Measurements from ENCODE around the gene OLIG2. TPM values are rescaled to one million over a fixed set of nuclear protein-coding genes. Genes with fewer than 3 reads are reported as not detected.

Gene OLIG2
- total and polyA plus RNA-seq, 2 of the 13 experiments (the other 11 are each of a cell fraction or from before 2014, with no cell fraction given), result not detected

- peaks cover 5% of the 10 kb centered on the region; the same call in 1 of the 2 replicates for H3K9me3 ChIP-seq (ENCODE audit: low read length)
- no peaks in the 10 kb centered on the region for H3K4me1 ChIP-seq (ENCODE audit: insufficient read depth, low read length)
- no peak overlapping the region for H3K9ac ChIP-seq (ENCODE audit: insufficient read depth, low read depth, low read length)
- in situ Hi-C loops (cut with HindIII; ENCODE audit: extremely low pct_ligation_motif_present, low pct_unique_long_range_greater_than_20kb), result no loop called here
- no peak overlapping the region for H2AFZ ChIP-seq (ENCODE audit: low read length)
- no peak for TF ChIP-seq NAIF1 (CRISPR knock-in tag; IDR thresholded peaks at IDR 0.05; ENCODE audit: borderline replicate concordance)
- no peaks in the 10 kb centered on the region for H3K36me3 ChIP-seq (replicated peaks in 1 of 2; ENCODE audit: control insufficient read depth in 1 of 2, insufficient read depth in 2 of 2, low read length in 2 of 2)
- no peak overlapping the region for H3K4me3 ChIP-seq (replicated peaks in 1 of 3; ENCODE audit: insufficient read depth in 1 of 3, low read depth in 2 of 3, low read length in 3 of 3)
- POLR2A ChIA-PET, result no interaction called here
- no peak overlapping the region for H3K27ac ChIP-seq (ENCODE audit: extremely low read length, insufficient read depth, low read length)
- H3K79me2 ChIP-seq (ENCODE audit: insufficient read depth, low read length), result no peaks in the 10 kb centered on the region
- ATAC-seq (no peak), FAIRE-seq (no peak), DNase-seq (ENCODE audit: low spot score) (no peak)
- intact Hi-C loops (cut with micrococcal nuclease; ENCODE audit: unreplicated experiment), result no loop called here
- CTCF ChIA-PET (ENCODE audit: low intra/inter-chr PET ratio, low total read pairs), result no interaction called here
- H3K4me2 ChIP-seq (ENCODE audit: low read depth, low read length), result no peak overlapping the region
- WGBS (ENCODE audit: low lambda C conversion rate), result 48% methylated on average over 9 of the region's 11 CpGs
- no peaks in the 10 kb centered on the region for H4K20me1 ChIP-seq (ENCODE audit: insufficient read depth, low read length)
- peaks cover 2 to 76% of the 10 kb centered on the region in 2 experiments for H3K27me3 ChIP-seq (ENCODE audit: control insufficient read depth in 1 of 2, insufficient read depth in 2 of 2, low read length in 2 of 2)
- no TSS peak for BruUV-seq (replicated peaks)
Observed at GRCh38 chr21:33069645-33069993, 43.9 kb downstream of the OLIG2 start.

GRCh38 chr21:33069994-33070743 lies 44.4 kb downstream of the OLIG2 start, which contains the start of gene OLIG1:
OLIG1 (plus strand) TSS chr21:33070141; CDS start chr21:33070247, 106 bp downstream.
- ATAC-seq, result no peak; the same call in 2 of the 3 replicates

More at GRCh38 chr21:33069994-33070743, 44.4 kb downstream of the OLIG2 start, which contains the start of gene OLIG1:
- POLR2A ChIA-PET, result no interaction called here
- no peaks in the 10 kb centered on the region for H3K36me3 ChIP-seq (replicated peaks in 1 of 2; ENCODE audit: control insufficient read depth in 1 of 2, insufficient read depth in 2 of 2, low read length in 2 of 2)
- H3K79me2 ChIP-seq (ENCODE audit: insufficient read depth, low read length), result no peaks in the 10 kb centered on the region
- no peaks in the 10 kb centered on the region for H3K4me1 ChIP-seq (ENCODE audit: insufficient read depth, low read length)
- TF ChIP-seq ZNF800 (CRISPR knock-in tag; IDR thresholded peaks at IDR 0.05) (peak; percentile 75; the same call in 1 of the 2 replicates), SRSF1 (optimal IDR thresholded peaks at IDR 0.05; ENCODE audit: low read depth, low read length) (no peak), TCF7 (IDR thresholded peaks at IDR 0.05; ENCODE audit: low read depth) (no peak), TIGD3 (CRISPR knock-in tag; IDR thresholded peaks at IDR 0.05; ENCODE audit: borderline replicate concordance) (no peak)
- no peak within 1 kb of the TSS for H3K4me3 ChIP-seq (replicated peaks in 1 of 3; ENCODE audit: insufficient read depth in 1 of 3, low read depth in 2 of 3, low read length in 3 of 3)
- intact Hi-C loops (cut with micrococcal nuclease; ENCODE audit: unreplicated experiment) (no loop called here), in situ Hi-C loops (cut with HindIII; ENCODE audit: extremely low pct_ligation_motif_present, low pct_unique_long_range_greater_than_20kb) (no loop called here)
- FAIRE-seq (no peak), DNase-seq (ENCODE audit: low spot score) (no peak)
- no peak within 1 kb of the TSS for H3K4me2 ChIP-seq (ENCODE audit: low read depth, low read length)
- H3K9ac ChIP-seq (ENCODE audit: insufficient read depth, low read depth, low read length), result no peak within 1 kb of the TSS
- no peak within 1 kb of the TSS for H3K27ac ChIP-seq (ENCODE audit: extremely low read length, insufficient read depth, low read length)
- H3K27me3 ChIP-seq (ENCODE audit: control insufficient read depth in 1 of 2, insufficient read depth in 2 of 2, low read length in 2 of 2), result peaks cover 2 to 77% of the 10 kb centered on the region in 2 experiments
- H2AFZ ChIP-seq (ENCODE audit: low read length), result no peak within 1 kb of the TSS
- H3K9me3 ChIP-seq (ENCODE audit: low read length), result peaks cover 5% of the 10 kb centered on the region; the same call in 1 of the 2 replicates
- WGBS (ENCODE audit: low lambda C conversion rate), result 17% methylated on average over 8 of the region's 82 CpGs
- no peaks in the 10 kb centered on the region for H4K20me1 ChIP-seq (ENCODE audit: insufficient read depth, low read length)
- CTCF ChIA-PET (ENCODE audit: low intra/inter-chr PET ratio, low total read pairs), result no interaction called here
- no TSS peak for BruUV-seq (replicated peaks)

All from HepG2 (cell line).